Nucleus accumbens (tissue), 56 donors: Measurements from ENCODE around the gene MYBBP1A.
A peak's percentile ranks its signal among the peaks of the same experiment; 100 is the strongest.

Experiments used
- DNase-seq, 56 donors: peaks; one replicate each; lab custom pipeline; 2025; lab: John Stamatoyannopoulos, UW

MYBBP1A gene

DNA sequence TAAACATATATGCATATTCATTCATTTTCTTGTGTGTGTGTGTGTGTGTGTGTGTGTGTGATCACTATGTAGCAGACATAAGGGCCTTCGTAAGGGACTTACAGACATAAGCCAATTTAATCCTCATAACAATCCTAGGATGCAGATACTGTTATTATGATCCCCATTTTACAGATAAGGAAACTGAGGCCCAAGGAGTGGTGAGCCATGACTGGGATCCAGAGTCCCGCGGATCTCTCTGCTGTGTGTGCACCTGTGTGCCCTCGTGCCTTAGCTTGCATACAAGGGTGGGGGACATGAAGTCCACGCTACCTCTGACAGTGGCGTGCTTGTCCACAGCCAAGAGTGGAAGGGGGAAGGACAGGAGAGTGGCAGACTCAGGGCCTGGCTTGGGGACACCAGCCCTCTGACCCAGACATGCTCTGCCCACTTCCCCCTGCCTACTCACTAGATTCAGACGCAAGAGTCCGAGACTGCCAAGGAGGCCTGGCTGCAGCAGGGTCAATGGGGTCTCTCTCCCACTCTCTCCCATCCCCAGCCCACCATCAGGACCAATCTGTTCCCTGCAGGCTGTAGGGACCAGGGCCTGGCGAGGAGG, 19.4 kb upstream of the MYBBP1A start:
- DNase-seq, result no peak

DNA sequence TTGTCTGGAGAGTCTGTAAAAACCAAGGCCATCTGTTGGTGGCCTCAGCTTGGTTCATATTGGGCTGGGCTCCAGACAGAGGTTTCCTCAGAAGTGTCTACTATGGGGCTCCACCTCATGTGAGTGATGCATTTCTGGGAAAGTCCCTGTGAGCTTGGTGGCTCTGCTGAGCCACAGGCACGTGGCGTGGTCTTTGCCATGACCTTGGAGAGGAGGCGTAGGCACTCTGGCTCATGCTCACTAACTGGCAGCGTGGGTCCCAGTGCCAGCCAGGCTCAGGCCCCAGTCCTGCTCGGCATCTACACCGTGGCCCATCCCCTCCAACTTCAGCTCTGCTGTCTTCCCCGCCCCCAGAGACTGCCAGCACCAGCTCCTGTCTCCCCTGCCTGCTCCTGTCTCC, 18.5 kb upstream of the MYBBP1A start:
- no peak for DNase-seq

GRCh38 chr17:4573115-4573514, 17.9 kb upstream of the MYBBP1A start:
- DNase-seq, result no peak

GRCh38 chr17:4572131-4572530, 16.9 kb upstream of the MYBBP1A start:
- DNase-seq, result no peak

DNA sequence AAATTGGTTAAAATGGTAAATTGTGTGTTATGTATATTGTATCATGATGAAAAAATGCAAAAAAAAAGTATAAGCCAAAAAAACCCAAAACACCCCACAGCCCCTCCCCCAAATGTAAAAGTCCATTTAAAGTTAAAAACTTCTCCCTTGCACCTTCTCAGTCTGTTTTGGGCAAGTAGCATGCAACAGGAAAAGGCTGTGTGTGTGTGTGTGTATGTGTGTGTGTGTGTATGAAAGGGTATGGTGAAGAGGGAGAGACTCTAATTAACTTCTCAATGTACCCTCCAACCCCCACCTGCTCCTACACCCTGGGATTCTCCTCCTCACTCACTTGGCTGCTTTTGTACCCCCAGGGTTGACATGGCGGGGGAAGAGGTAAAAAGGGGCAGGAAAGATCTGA, 14.4 kb upstream of the MYBBP1A start:
- no peak for DNase-seq

- DNase-seq, result peak in 24 of 56 donors; percentile 3 to 59 (median 18)
These were observed 11.6 kb upstream of the MYBBP1A start for GRCh38 chr17:4566785-4567184.

DNA sequence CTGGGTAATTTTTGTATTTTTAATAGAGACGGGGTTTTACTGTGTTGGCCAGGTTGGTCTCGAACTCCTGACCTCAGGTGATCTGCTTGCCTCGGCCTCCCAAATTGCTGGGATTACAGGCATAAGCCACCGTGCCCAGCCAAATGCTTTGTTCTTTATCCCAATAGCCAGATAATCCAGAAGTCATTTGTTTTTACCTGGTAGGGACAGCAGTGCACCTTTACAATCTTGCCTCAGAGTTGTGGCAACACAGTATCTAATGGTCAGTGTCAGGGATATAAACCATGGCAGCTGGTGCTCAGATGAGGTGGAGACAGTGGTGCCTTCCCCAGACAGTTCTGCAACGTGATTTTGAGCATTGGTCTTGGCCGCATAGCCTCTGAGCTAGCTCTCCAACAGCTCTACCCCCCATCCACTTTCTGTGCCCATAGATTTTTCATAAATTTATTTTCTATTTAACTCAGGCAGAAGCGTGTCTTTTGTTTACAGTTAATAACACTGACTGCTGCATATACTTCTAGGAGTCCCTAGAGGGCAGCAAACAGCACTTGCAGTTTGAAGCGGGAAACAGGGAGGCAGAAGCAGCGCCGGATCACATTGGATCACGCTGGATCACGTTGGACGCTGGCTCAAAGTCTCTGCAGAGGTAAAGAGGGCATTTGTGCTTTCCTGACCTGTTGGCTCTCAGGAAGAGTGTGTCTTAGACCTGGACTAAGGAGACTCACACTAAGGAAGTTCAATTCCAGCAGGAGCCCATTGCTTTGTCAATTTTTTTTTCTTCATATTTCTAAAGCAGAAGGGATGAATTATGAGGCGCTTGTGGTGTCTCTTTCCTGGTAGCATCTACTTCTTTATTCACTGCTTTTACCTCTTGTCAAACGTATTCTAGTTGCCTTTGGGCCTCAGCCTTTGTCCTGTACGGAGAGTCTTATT, 10.3 kb upstream of the MYBBP1A start:
- DNase-seq, result peak in 46 of 56 donors; percentile 7 to 80 (median 38)

GRCh38 chr17:4562015-4562969, 7.1 kb upstream of the MYBBP1A start:
- DNase-seq, result no peak

DNA sequence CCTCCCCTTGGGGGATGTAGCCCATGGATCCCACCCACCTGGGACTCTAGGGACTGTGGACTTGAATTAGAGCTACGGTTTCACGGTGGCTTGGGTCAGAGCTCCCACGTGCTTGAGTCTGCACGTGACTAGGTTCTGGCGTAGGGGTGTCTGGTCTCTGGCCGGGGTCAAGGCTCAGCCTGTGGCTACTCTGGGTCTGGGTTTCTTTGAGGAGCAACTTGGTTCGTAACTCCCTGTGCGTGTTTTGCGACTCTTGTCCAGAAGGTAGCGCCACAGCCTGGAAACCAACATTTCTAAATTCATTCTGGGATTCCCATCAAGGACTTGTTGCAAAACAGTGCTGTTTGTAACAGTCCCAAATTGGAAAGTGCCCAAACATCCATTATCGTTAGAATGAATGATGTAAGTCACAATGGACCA, 5.7 kb upstream of the MYBBP1A start:
- DNase-seq, result no peak

DNA sequence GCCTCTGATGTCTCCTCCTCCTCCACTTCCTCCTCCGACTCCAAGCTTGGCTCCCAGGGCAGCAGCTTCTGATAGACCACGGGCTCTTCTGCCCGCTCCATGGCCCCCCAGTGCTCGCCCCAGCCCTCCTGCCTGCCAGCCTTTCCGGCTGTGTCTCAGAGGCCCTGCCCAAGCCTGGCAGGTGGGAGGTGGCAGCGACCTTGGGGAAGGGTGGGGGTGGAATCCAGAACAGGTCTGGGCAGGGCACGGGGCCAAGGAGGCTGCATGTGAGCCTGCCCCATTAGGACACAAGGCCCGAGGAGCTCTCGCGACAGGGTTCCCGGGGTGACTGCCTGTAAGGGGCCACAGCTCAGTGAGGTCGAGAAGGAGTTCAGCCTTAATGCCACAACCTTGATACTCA, 5.2 kb upstream of the MYBBP1A start, which contains the start of gene GGT6:
TSS of gene GGT6 (minus strand) at position 157 of the 400 bp plus-strand sequence. CDS start at position 101, 56 bp downstream.
- no peak for DNase-seq

- DNase-seq, result no peak
These were observed 4.8 kb upstream of the MYBBP1A start for GRCh38 chr17:4559966-4560365.

DNA sequence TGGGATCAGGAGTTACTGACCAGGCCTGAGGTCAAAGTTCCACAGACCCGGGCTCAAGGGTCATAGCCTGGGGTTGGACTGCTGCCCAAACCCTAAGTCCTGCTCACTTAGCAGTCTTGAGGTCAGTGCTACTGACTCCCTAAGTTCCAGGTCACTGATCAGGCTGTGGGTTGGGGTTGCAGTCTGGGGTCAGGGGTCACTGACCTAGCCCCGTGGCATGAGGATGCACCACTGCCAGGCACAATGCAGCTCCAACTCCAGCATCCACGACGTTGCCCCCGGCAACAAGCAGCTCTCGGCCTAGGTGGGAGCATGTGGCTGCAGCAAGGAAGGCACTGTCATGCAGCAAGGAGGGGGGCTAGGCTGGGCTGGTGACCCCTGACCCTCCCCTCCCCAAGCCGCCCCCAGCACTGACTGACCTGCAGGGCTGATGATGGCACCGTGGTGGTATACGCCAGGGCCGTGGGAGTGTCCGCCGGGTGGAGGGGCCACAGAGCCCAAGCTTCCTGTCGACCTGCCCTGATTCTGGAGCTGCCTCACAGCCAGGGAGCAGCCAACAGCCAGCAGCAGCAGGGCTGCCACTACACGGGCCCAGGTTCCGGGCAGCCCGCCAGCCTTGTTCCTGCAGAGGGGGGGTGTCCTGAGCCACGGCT, 4.1 kb upstream of the MYBBP1A start:
- no peak for DNase-seq

DNA sequence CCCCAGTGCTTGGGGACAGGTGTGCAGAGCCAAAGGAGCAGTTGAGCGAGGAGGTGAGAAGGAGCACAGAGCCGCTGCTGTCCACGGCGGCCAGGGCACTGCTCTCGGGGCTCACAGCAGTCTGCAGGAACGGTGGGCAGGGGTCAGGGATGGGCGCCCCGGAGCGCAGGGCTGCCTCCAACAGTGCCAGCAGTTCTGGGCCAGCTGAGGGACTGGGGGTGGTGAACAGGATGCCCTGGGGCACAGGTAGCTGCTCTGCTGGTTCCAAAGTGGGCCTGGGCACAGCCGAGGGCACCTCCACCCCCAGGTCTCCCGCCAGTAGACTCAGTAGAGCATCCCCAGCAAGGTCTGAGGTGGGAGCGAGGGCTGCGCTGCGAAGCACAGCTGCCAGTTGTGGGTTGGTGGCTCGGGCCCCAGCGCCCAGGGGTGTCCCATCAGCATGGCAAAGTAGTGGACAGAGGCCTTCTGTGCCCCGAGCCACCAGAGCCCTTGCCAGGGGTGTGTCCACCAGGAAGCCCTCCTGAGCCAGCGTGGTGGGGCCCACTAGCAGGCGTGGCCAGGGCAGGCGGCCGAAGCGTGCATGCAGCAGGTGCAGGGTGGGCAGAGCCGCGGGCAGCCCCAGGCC, 3.3 kb upstream of the MYBBP1A start:
- DNase-seq, result no peak

GRCh38 chr17:4557626-4558346, 2.6 kb upstream of the MYBBP1A start:
- no peak for DNase-seq

GRCh38 chr17:4556996-4557395, 1.8 kb upstream of the MYBBP1A start:
- no peak for DNase-seq

GRCh38 chr17:4555873-4556759, 932 bp upstream of the MYBBP1A start:
- DNase-seq, result peak in 1 of 56 donors; percentile 27

DNA sequence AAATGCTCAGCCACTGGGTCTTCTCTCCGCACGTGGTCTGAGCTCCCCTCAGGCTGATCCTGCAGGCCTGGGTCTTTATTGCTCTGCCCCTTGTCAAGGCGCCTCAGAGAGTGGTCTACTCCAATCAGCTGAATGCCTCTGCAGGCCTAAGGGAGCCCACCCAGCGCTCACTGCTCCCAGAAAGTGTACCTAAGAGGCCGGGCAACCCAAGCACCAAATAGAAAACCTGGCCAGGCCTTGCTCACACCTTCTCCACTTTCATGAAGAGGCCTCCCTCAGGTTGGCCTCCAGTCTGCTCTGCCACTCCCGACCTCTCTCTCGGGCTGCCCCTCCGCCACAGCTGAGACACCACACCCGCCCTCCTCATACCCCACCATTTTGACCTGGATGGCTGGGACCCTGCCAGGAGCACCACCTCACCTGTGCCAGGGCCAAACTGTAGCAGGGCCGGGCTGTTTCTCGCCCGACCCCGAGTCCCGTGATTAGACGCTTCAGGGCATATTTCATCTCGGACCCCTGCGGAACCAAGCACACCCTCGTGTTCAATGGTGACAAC, 665 bp downstream of the MYBBP1A start:
- no peak for DNase-seq

DNA sequence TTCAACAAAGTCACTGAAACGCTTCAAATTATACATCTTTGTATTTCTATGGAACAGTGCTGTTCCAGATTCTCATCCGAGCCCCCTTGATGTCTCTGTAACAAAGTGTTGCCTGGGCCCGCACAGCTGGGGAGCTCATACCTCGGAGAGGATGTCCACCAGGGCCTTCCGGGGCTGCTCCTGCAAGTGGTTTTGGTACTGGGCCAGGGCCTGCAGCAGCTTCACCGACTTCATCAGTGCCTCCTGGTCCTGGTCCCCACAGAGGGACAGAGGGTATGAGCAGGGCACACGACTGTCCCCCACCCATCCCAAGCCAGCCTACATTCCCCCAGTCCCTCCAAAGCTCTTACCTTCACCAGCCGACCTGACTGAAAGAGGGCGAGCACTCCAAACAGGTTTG, 1.5 kb downstream of the MYBBP1A start:
- DNase-seq, result no peak
